Measurements from ENCODE around the gene CPXM1. TPM values are rescaled to one million over a fixed set of nuclear protein-coding genes. Genes with fewer than 3 reads are reported as not detected.

The CPXM1 gene
- polyA plus RNA-seq, 3 donors = 0.05 TPM; not detected in 2

DNA sequence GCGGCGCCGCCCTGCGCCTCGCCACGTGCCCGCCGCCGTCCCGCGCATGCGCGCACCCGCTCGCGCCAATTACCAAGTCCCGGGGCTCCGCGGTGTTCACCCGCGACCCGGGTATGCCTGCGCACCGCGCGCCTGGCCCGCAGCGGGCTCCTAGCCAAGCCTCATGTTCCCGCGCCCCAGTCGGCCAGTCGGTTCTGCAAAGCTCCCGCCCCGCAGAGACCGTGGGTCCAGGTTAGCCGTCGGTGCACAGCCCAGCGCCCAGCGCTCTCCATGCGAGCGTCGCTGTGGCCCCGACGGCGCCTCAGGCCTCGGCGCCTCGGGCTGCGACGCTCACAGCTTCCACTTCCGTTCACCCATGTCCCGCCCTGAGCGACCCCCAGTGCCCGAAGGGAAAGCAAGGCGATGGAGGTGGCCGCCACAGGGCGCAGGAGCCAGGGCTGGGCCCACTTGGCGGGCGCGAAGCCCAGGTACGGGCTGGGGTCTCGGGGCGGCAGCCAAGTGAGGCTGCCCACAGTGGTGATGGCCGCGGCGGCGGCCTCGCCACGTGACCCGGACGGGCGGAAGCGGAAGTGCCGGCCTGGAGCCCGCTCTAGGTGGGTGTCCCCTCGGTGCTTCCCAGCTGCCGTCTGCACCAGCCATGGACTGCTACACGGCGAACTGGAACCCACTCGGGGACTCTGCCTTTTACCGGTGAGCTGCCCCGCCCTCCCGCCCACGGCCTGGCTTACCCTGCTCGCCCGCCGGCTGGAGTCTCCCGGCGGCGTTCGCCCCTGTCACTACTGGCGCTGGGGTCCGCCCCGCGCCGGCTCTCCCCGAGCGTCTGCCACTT is 39.9 kb upstream of the CPXM1 start, which contains the start of the genes PCED1A and VPS16:
PCED1A (minus strand) TSS at position 518 of the 829 bp plus-strand sequence. CDS start 743 bp downstream, outside the sequence.
VPS16 (plus strand) TSS at position 608 of the 829 bp plus-strand sequence; CDS start at position 638, 30 bp downstream.
- Histone ChIP-seq H4K20me1 (ENCODE audit: insufficient read depth, low read length) (peaks cover 23% of the 10 kb centered on the region), H3K9ac (ENCODE audit: insufficient read depth, low read length, poor library complexity, severe bottlenecking) (peak within 1 kb of the TSS; percentile 90), H3K4me1 (ENCODE audit: control insufficient read depth in 1 of 2, insufficient read depth in 2 of 2, low read length in 2 of 2) (peaks cover 13 to 27% of the 10 kb centered on the region in 2 donors), H3K4me2 (replicated peaks; ENCODE audit: extremely low read depth, low read length, poor library complexity, severe bottlenecking) (peak within 1 kb of the TSS; percentile 79), H3K9me3 (replicated peaks in 1 of 2; ENCODE audit: control insufficient read depth in 1 of 2, insufficient read depth in 1 of 2, low read length in 2 of 2) (no peaks in the 10 kb centered on the region), H2AFZ (ENCODE audit: insufficient read depth, low read depth, low read length, poor library complexity, severe bottlenecking) (peak within 1 kb of the TSS; percentile 100), H3K36me3 (replicated peaks in 1 of 2; ENCODE audit: control insufficient read depth in 1 of 2, insufficient read depth in 2 of 2, low read length in 2 of 2) (peaks cover 0 to 29% of the 10 kb centered on the region in 2 donors), H3K4me3 (replicated peaks in 1 of 3; ENCODE audit: low read depth in 2 of 3, low read length in 3 of 3) (peak within 1 kb of the TSS; percentile 80 to 94 (median 80)), H3K79me2 (ENCODE audit: insufficient read depth, low read length) (peaks cover 16% of the 10 kb centered on the region), H3K27ac (ENCODE audit: low read depth in 1 of 2, low read length in 2 of 2) (peak within 1 kb of the TSS; percentile 45 to 92), H3K27me3 (ENCODE audit: control insufficient read depth in 2 of 2, insufficient read depth in 2 of 2, low read length in 2 of 2) (no peaks in the 10 kb centered on the region)
- peaks cover 17 to 40% of the 10 kb centered on the region in 2 donors for H3K36me3 Mint-ChIP-seq
- intact Hi-C loops (cut with micrococcal nuclease) = no loop called here
- peak within 1 kb of the TSS; percentile 54 to 91 (median 87) for H3K27ac Mint-ChIP-seq
- peaks cover 31% of the 10 kb centered on the region for H3K4me1 Mint-ChIP-seq
- peaks cover 0 to 4% (median 3%) of the 10 kb centered on the region in 3 donors for H3K27me3 Mint-ChIP-seq (ENCODE audit: low read depth in 3 of 3)
- peak; percentile 82 to 87 (median 85) for DNase-seq
- whole genome bisulfite sequencing (ENCODE audit: insufficient coverage) = 3% methylated on average over 98 of the region's 98 CpGs
- H3K4me3 Mint-ChIP-seq = peak within 1 kb of the TSS; percentile 84 to 91
- TF ChIP-seq, protein P1, sequence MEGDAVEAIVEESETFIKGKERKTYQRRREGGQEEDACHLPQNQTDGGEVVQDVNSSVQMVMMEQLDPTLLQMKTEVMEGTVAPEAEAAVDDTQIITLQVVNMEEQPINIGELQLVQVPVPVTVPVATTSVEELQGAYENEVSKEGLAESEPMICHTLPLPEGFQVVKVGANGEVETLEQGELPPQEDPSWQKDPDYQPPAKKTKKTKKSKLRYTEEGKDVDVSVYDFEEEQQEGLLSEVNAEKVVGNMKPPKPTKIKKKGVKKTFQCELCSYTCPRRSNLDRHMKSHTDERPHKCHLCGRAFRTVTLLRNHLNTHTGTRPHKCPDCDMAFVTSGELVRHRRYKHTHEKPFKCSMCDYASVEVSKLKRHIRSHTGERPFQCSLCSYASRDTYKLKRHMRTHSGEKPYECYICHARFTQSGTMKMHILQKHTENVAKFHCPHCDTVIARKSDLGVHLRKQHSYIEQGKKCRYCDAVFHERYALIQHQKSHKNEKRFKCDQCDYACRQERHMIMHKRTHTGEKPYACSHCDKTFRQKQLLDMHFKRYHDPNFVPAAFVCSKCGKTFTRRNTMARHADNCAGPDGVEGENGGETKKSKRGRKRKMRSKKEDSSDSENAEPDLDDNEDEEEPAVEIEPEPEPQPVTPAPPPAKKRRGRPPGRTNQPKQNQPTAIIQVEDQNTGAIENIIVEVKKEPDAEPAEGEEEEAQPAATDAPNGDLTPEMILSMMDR (IDR thresholded peaks at IDR 0.05) = no peak
- no peaks in the 10 kb centered on the region for H3K9me3 Mint-ChIP-seq

- H3K4me3 Mint-ChIP-seq = peak overlapping the region; percentile 42 to 58
Observed at GRCh38 chr20:2839732-2840137, 39.3 kb upstream of the CPXM1 start.

More at GRCh38 chr20:2839732-2840137, 39.3 kb upstream of the CPXM1 start:
- Histone ChIP-seq H3K27me3 (ENCODE audit: control insufficient read depth in 2 of 2, insufficient read depth in 2 of 2, low read length in 2 of 2) (no peaks in the 10 kb centered on the region), H3K4me3 (replicated peaks in 1 of 3; ENCODE audit: low read depth in 2 of 3, low read length in 3 of 3) (peak overlapping the region in 2 of 3 experiments; percentile 80 to 94), H3K4me2 (replicated peaks; ENCODE audit: extremely low read depth, low read length, poor library complexity, severe bottlenecking) (peak overlapping the region; percentile 79), H3K9ac (ENCODE audit: insufficient read depth, low read length, poor library complexity, severe bottlenecking) (peak overlapping the region; percentile 90), H3K36me3 (replicated peaks in 1 of 2; ENCODE audit: control insufficient read depth in 1 of 2, insufficient read depth in 2 of 2, low read length in 2 of 2) (peaks cover 0 to 31% of the 10 kb centered on the region in 2 donors), H3K79me2 (ENCODE audit: insufficient read depth, low read length) (peaks cover 16% of the 10 kb centered on the region), H3K9me3 (replicated peaks in 1 of 2; ENCODE audit: control insufficient read depth in 1 of 2, insufficient read depth in 1 of 2, low read length in 2 of 2) (no peaks in the 10 kb centered on the region), H4K20me1 (ENCODE audit: insufficient read depth, low read length) (peaks cover 18% of the 10 kb centered on the region), H3K27ac (ENCODE audit: low read depth in 1 of 2, low read length in 2 of 2) (peak overlapping the region in 1 of 2 donors; percentile 92), H3K4me1 (ENCODE audit: control insufficient read depth in 1 of 2, insufficient read depth in 2 of 2, low read length in 2 of 2) (peaks cover 13 to 27% of the 10 kb centered on the region in 2 donors), H2AFZ (ENCODE audit: insufficient read depth, low read depth, low read length, poor library complexity, severe bottlenecking) (peak overlapping the region; percentile 100)
- intact Hi-C loops (cut with micrococcal nuclease) = no loop called here
- Mint-ChIP-seq H3K4me1 (peaks cover 26% of the 10 kb centered on the region), H3K36me3 (peaks cover 17 to 36% of the 10 kb centered on the region in 2 donors), H3K9me3 (no peaks in the 10 kb centered on the region), H3K27ac (peak overlapping the region in 5 of 7 donors; percentile 6 to 85 (median 22)), H3K27me3 (ENCODE audit: low read depth in 3 of 3) (peaks cover 0 to 4% (median 3%) of the 10 kb centered on the region in 3 donors)
- no peak for DNase-seq
- 87% methylated on average over 21 of the region's 21 CpGs for WGBS (ENCODE audit: insufficient coverage)
- TF ChIP-seq, protein P1 (IDR thresholded peaks at IDR 0.05) = no peak
